GM18868 (cell line): ENCODE data around the gene NUDCD3.

Experiments
- ATAC-seq: cut with Tn5 transposase; IDR thresholded peaks from one replicate; pipeline ENCODE4 v1.9.1; 2021; ENCODE audit warnings: mild to moderate bottlenecking, moderate library complexity; ENCODE audit not compliant: unreplicated experiment

The NUDCD3 gene

GRCh38 chr7:44490351-44491200 is at the start of gene NUDCD3:
Gene NUDCD3, minus strand, starts transcription at chr7:44490658. Its CDS starts 58 bp downstream, at chr7:44490600.
- peak; percentile 94 for ATAC-seq

- ATAC-seq, result no peak
Measured at GRCh38 chr7:44539669-44540506, 49.4 kb upstream of the NUDCD3 start.

DNA sequence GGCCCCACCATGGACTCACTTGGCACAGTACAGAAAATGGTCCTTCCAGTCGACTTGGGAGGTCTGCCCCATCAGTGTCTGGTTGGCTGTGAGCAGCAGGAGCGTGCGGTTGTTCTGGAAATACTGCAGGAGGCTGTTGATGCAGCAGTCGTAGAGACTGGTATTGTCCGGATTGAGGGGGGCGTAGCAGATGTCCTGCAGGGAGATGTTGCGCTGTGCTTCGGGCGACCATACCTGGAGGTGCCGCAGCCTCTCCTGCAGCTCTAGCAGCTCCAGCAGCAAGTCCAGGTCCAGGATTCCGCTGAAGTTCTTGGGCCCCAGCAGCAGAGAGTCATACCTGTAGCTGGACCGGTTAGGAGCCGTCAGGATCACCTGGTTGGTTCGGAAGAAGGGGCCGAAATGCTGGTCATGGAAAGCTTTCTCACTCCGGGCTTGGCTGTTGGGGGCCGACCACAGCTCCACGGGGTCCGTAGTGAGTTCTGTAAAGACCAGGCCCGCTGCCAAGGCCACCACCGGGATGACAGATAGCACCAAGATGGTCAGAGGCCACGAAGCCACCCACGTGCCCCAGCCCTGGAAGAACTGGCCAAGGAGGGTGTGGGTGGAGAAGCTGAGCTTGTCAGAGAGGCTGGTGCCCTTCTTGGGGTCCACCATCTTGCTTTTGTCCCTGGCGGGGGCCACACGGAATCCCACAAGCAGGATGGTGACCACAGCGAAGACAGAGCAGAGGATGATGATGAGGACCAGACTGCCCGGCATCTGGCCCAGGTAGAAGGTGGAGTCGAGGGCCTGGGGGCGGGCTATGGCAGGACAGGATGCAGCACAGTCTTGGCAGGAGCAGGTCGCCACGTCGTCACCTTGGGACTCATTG is 48.6 kb upstream of the NUDCD3 start:
- no peak for ATAC-seq

- no peak for ATAC-seq
Measured at GRCh38 chr7:44538093-44538797, 47.8 kb upstream of the NUDCD3 start.

DNA sequence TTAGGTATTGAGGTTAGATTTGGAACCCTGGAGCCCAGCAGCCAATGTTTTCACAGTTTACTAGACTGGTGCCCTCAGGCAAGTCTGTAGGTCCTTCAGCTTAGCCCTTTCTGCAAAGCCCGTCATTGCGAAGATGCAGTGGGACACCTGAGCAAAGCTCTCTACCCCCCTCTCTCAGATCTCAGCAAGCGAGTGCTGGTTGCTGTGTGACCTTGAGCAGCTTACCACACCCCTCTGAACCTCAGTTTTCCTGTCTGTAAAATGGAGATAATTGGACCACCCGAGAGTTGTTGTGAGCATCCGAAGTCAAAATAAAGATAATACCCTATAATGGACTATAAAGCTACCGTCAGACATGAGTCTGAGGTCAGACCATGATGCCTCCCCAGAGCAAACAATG is 47.0 kb upstream of the NUDCD3 start:
- no peak for ATAC-seq

DNA sequence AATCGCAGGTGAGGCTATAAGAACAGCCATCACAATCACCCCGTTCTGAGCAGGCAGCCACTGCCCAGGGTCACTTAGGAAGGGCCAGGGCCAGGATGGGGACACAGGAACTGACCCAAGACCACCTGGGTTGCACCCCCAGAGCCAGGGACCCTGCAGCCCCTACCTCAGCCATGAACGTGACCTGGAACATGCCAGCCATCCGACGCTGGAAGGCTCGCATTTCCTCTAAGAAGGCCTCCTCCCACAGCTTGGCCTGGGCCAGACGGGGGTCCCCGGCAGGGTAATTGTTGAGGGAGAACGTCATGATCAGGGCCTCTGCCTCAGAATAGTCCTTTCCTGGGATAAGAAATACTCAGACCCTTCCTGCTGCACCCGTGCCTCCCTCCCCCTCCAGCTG is 45.6 kb upstream of the NUDCD3 start:
- ATAC-seq, result no peak

DNA sequence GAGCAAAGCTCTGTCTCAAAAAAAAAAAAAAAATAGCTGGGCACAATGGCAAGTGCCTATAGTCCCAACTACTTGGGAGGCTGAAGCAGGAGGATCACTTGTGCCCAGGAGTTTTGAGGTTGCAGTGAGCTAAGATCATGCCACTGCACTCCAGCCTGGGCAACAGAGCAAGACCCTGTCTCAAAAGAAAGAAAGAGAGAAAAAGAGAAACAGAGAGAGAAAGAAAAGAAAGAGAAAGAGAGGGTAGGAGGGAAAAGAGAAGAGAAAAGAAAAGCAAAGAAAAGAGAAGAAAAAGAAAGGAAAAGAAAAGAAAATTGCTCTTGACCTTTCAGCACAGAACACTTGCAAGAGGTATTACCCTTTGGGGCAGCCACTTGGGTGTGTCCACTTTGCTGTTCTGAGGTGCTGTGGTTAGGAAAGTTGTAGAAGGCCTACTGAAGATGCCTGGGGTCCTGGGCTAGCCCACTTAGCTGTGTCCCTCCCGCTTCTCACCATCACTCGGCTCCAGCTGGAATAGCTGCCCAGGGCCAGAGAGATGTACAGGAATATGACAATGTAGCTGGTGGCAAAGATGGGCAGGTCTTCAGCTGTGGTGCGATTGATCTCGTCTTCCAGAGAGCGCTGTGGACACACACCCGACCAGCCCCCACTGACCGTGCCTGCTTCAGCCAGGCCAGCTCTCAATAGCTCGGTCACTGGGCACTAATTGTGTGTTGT is 45.0 kb upstream of the NUDCD3 start:
- no peak for ATAC-seq

GRCh38 chr7:44534501-44534900 is 44.0 kb upstream of the NUDCD3 start:
- ATAC-seq, result peak; percentile 67

DNA sequence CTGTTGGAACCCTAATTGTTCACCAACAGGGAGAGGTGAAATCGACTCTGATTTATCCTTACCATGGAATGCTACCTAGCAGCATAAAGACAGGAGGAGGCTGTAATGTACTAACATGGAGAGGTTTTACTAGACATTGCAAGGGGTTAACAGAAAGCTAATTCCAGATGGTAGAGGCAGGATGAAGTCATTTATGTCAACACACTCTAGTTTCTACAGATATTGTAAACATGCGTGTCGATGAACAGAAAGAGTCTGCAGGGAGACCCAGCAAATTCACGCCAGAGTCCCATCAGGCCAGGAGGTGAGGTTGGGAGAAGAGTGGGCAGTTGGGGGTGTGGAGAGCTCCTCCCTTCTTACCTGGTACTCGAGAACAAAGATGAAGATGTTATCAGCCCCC is 43.6 kb upstream of the NUDCD3 start:
- no peak for ATAC-seq

DNA sequence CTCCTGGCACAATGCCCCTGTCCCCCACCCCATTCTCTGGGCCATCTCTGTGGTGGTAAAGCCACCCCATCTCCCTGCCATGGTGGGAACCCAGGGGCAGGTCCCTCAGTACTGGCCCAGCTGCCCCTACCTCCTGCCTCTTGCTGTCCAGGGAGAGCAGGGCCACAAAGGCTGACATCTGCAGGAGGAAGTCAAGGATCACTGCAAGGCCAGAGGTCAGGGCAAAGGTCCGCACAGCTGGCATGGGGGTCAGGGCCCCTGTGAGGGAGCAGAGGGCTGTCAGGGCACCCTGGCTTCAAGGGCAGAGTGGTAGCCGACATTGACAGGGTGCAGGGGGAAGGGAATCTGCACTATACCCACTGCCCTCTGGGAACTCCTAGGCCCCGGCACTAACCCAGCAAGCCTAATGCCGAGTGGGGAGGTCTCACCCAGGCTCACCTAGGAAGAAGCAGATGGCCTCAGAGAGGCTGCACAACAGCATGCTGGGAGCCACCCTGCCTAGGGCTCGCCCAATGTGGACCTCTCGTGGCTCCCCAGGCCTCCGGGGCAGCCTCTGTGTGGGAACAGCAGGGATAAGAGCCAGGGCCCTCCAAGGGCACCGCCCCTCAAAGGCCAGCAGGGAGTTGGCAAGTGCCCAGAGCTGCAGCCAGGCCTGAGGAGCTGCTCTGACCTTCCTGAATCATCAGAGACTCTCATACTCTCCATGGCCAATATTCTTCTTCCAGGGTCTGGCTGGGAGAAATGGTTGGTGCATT is 43.0 kb upstream of the NUDCD3 start:
- no peak for ATAC-seq

DNA sequence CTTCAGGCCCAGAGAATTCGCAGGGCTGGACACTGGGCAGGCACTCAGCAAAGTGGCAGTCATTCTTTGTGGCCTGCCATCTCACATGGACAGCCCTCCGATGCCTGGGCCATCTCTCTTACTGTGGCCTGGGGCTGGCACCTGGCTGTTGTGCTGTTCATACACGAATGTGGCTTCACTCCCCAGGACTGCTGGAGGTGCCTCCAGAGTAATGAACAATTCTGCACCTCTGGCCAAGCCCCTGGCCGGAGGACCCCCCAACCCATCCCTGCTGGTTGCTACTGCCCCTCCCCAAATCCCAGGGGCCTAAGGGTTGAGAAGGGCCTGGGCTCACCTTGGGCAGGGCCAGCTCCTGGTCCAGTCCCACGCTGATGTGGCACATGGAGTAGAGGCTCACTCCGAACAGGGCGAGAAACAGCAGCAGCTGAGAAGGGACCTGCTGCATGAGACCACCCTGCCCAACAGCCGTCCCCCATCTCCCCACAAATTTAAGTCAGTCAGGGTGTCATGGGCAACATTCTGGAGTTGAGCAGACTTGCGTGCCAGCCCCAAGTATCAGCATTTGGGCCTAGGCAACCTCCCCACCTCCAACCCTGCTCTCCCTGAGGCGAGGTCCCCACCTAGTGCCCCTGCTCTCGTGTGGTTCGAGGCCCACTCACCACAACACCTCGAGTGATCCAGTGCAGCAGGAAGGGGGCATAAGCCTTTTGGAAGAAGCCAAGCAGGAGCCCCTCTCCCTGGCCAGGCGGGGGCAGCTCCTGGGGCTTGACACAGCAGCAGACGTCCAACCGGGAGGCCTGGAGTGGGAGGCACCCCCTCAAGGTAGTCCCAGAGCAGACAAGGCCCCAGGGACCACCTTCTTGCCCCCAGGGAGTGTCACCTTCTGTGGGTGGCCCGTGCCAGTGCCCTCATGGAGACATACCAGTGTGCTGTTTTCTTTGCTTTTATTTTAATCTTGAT is 41.2 kb upstream of the NUDCD3 start:
- no peak for ATAC-seq

DNA sequence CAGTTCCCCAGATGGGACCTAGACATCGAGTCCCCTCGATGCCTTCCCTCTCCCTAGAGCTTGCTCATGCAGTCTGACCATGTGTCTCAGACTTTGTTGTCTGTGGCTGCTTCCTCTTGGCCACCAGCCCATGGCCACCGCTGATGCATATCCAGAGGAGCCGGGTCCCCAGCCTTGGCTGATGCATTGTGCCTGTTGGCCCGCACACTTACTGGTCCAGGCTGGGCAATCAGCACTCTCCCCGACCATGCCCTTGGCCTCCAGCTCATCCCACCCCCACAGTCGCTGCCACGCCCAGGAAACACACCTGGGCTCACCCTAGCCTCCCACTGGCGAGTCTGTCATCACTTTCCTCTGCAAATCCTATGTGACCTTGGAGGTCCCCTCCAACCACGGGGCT is 40.5 kb upstream of the NUDCD3 start:
- ATAC-seq, result no peak

DNA sequence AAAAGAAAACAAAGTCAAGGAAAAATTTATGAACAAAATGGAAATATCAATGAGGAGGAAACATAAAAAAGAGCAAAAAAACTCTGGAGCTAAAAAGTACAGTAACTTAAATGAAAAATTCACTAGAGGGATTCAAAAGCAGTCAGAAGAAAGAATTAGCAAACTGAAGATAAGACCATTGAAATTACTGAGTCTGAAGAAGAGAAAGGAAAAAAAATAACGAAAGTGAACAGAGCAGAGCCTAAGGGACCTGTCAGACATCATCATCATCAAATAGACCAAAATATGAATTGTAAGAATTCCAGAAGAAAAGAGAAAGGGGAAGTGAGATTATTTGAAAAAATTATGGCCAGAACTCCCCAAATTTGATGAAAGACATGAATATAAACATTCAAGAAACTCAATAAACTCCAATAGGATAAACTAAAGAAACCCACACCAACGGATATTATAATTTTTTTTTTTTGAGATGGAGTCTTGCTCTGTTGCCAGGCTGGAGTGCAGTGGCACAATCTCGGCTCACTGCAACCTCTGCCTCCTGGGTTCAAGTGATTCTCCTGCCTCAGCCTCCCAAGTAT is 34.4 kb upstream of the NUDCD3 start:
- no peak for ATAC-seq

GRCh38 chr7:44522315-44522714 is 31.9 kb upstream of the NUDCD3 start:
- no peak for ATAC-seq

GRCh38 chr7:44521347-44522095 is 31.1 kb upstream of the NUDCD3 start:
- no peak for ATAC-seq

- ATAC-seq, result no peak
Measured at GRCh38 chr7:44520574-44520973, 30.1 kb upstream of the NUDCD3 start.

GRCh38 chr7:44519546-44519945 is 29.1 kb upstream of the NUDCD3 start:
- no peak for ATAC-seq
